GM12878 (cell line): ENCODE data around the gene CGAS. TPM values are rescaled to one million over a fixed set of nuclear protein-coding genes. Genes with fewer than 3 reads are reported as not detected.

Experiments
- ASH2L ChIP-seq: fragments of 300-600, 200-600 bp; sonication (generic); IDR thresholded peaks from 2 replicates; pipeline ENCODE4 v1.6.1; 2017; ENCODE audit warnings: low read depth, mild to moderate bottlenecking, borderline replicate concordance
- ATF3 ChIP-seq: IDR thresholded peaks from 2 replicates; pipeline ENCODE4 v1.6.1; 2011; ENCODE audit warnings: low read depth, mild to moderate bottlenecking, low read length, moderate library complexity, borderline replicate concordance; ENCODE audit errors: extremely low read depth
- BACH1 ChIP-seq: fragments of 450-650 bp; IDR thresholded peaks from 2 replicates; pipeline ENCODE4 v1.6.1; 2017; ENCODE audit warnings: mild to moderate bottlenecking, borderline replicate concordance
- BMI1 ChIP-seq: fragments of 450-650 bp; IDR thresholded peaks from 2 replicates; pipeline ENCODE4 v1.6.1; 2016; ENCODE audit warnings: mild to moderate bottlenecking, moderate library complexity, borderline replicate concordance
- CREM ChIP-seq: IDR thresholded peaks from 2 replicates; pipeline ENCODE4 v1.6.1; 2014; ENCODE audit warnings: antibody characterized with exemption, low read depth
- ESRRA ChIP-seq: IDR thresholded peaks from 2 replicates; pipeline ENCODE4 v1.6.1; 2012; ENCODE audit warnings: mild to moderate bottlenecking, low read length, improper control_type of control experiment
- FOS ChIP-seq: IDR thresholded peaks from 3 replicates; pipeline ENCODE4 v1.6.1; 2011; ENCODE audit warnings: borderline replicate concordance; ENCODE audit not compliant: insufficient read length; ENCODE audit errors: extremely low read depth
- FOXM1 ChIP-seq: IDR thresholded peaks from 2 replicates; pipeline ENCODE4 v1.6.1; 2012; ENCODE audit warnings: low read depth, mild to moderate bottlenecking, inconsistent platforms, low read length, moderate library complexity
- HDGF ChIP-seq: fragments of 450-650 bp; IDR thresholded peaks from 2 replicates; pipeline ENCODE4 v1.6.1; 2016; ENCODE audit warnings: antibody characterized with exemption
- IKZF2 ChIP-seq, 2 experiments: fragments of 450-650 bp; IDR thresholded peaks; 2 replicates each; pipeline ENCODE4 v1.6.1; 2017; ENCODE audit warnings: mild to moderate bottlenecking in 2 of 2, moderate library complexity in 2 of 2
- LARP7 ChIP-seq: fragments of 450-650 bp; IDR thresholded peaks from 2 replicates; pipeline ENCODE4 v1.6.1; 2017; ENCODE audit warnings: mild to moderate bottlenecking
- SPI1 ChIP-seq: IDR thresholded peaks from 2 replicates; pipeline ENCODE4 v1.6.1; 2011; ENCODE audit warnings: low read depth, mild to moderate bottlenecking, low read length, moderate library complexity, borderline replicate concordance; ENCODE audit not compliant: insufficient read depth
- SRF ChIP-seq, 2 experiments: IDR thresholded peaks; 2 replicates each; pipeline ENCODE4 v1.6.1; 2011; ENCODE audit warnings: low read depth in 2 of 2, low read length in 2 of 2, mild to moderate bottlenecking in 1 of 2, moderate library complexity in 1 of 2
- TBL1XR1 ChIP-seq: IDR thresholded peaks from 2 replicates; pipeline ENCODE4 v1.6.1; 2012; ENCODE audit warnings: low read depth, low read length, improper control_type of control experiment
- TCF12 ChIP-seq: IDR thresholded peaks from 2 replicates; pipeline ENCODE4 v1.6.1; 2011; ENCODE audit warnings: low read depth, mild to moderate bottlenecking, low read length
- YBX1 ChIP-seq: fragments of 450-650 bp; IDR thresholded peaks from 2 replicates; pipeline ENCODE4 v1.6.1; 2016; ENCODE audit warnings: antibody characterized with exemption
- ZNF24 ChIP-seq: fragments of 450-650 bp; IDR thresholded peaks from 2 replicates; pipeline ENCODE4 v1.6.1; 2017; ENCODE audit warnings: antibody characterized with exemption, mild to moderate bottlenecking
- ZSCAN29 ChIP-seq: fragments of 450-650 bp; IDR thresholded peaks from 2 replicates; pipeline ENCODE4 v1.6.1; 2017; ENCODE audit warnings: mild to moderate bottlenecking, moderate library complexity
- polyA plus RNA-seq, 11 experiments: library from polyadenylated mRNA; depleted of rRNA in 4 of 11; unstranded in 6 of 11; stranded (reverse) in 5 of 11; fragments of >200 nt; fragmentation: Nextera tagmentation in 4 of 11; fragmentation: Illumina TruSeq in 1 of 11; extraction: Ambion mirVana in 4 of 11; extraction: Trizol in 1 of 11; gene quantifications; 1 replicate in 1 of 11; 2 replicates in 10 of 11; pipeline versions ENCODE4 v1.2.1 to v1.2.3, GENCODE V29; 2011 to 2016; ENCODE audit warnings: inconsistent platforms in 2 of 11, missing spikeins in 2 of 11, low read depth in 1 of 11
- total RNA-seq, 4 experiments: library from RNA; depleted of rRNA in 3 of 4; stranded (reverse); fragments of >200 nt in 3 of 4; fragmentation: Illumina TruSeq in 1 of 4; extraction: Trizol in 1 of 4; gene quantifications; 2 replicates each; pipeline versions ENCODE4 v1.2.1 to v1.2.3, GENCODE V29; 2013 to 2021
- TF ChIP-seq, protein P1 (sequence below): fragments of 450-650 bp; IDR thresholded peaks from 2 replicates; pipeline ENCODE4 v1.6.1; 2018; ENCODE audit warnings: borderline replicate concordance, mild to moderate bottlenecking; ENCODE audit not compliant: partially characterized antibody
- TF ChIP-seq, protein P2 (sequence below): IDR thresholded peaks from 2 replicates; pipeline ENCODE4 v1.6.1; 2012; ENCODE audit warnings: low read depth, low read length, improper control_type of control experiment
- TF ChIP-seq, protein P3 (sequence below): fragments of 450-650 bp; conservative IDR thresholded peaks from 2 replicates; pipeline ENCODE4 v1.6.1; 2017; ENCODE audit warnings: mild to moderate bottlenecking, moderate library complexity

The CGAS gene
- total and polyA plus RNA-seq, 10 of the 15 experiments (the other 5 are each of a cell fraction or from before 2014, with no cell fraction given), result 4.7 to 30.2 (median 22.1) TPM

- peak; percentile 66; the same call in 1 of the 2 replicates for TF ChIP-seq SPI1
- TF ChIP-seq SRF (IDR thresholded peaks at IDR 0.05; ENCODE audit: low read depth in 2 of 2, low read length in 2 of 2), result no peak
- no peak for TF ChIP-seq BACH1
- TF ChIP-seq IKZF2 (IDR thresholded peaks at IDR 0.05), result peak in 1 of 2 experiments; percentile 12; a peak in 1 of 4 replicates
- no peak for TF ChIP-seq TCF12
- peak; percentile 77 for TF ChIP-seq LARP7
- no peak for TF ChIP-seq HDGF
- TF ChIP-seq ESRRA, result no peak
- no peak for TF ChIP-seq ASH2L
- peak; percentile 12 for TF ChIP-seq FOXM1
- TF ChIP-seq, protein P1, sequence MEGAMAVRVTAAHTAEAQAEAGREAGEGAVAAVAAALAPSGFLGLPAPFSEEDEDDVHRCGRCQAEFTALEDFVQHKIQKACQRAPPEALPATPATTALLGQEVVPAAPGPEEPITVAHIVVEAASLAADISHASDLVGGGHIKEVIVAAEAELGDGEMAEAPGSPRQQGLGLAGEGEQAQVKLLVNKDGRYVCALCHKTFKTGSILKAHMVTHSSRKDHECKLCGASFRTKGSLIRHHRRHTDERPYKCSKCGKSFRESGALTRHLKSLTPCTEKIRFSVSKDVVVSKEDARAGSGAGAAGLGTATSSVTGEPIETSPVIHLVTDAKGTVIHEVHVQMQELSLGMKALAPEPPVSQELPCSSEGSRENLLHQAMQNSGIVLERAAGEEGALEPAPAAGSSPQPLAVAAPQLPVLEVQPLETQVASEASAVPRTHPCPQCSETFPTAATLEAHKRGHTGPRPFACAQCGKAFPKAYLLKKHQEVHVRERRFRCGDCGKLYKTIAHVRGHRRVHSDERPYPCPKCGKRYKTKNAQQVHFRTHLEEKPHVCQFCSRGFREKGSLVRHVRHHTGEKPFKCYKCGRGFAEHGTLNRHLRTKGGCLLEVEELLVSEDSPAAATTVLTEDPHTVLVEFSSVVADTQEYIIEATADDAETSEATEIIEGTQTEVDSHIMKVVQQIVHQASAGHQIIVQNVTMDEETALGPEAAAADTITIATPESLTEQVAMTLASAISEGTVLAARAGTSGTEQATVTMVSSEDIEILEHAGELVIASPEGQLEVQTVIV, result no peak
- no peak for TF ChIP-seq FOS
- TF ChIP-seq, protein P2, sequence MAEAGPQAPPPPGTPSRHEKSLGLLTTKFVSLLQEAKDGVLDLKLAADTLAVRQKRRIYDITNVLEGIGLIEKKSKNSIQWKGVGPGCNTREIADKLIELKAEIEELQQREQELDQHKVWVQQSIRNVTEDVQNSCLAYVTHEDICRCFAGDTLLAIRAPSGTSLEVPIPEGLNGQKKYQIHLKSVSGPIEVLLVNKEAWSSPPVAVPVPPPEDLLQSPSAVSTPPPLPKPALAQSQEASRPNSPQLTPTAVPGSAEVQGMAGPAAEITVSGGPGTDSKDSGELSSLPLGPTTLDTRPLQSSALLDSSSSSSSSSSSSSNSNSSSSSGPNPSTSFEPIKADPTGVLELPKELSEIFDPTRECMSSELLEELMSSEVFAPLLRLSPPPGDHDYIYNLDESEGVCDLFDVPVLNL, result no peak
- no peak for TF ChIP-seq BMI1
- TF ChIP-seq TBL1XR1, result no peak; the same call in 1 of the 2 replicates
- TF ChIP-seq ATF3, result no peak
- TF ChIP-seq CREM, result peak; percentile 44; the same call in 1 of the 2 replicates
- TF ChIP-seq, protein P3, sequence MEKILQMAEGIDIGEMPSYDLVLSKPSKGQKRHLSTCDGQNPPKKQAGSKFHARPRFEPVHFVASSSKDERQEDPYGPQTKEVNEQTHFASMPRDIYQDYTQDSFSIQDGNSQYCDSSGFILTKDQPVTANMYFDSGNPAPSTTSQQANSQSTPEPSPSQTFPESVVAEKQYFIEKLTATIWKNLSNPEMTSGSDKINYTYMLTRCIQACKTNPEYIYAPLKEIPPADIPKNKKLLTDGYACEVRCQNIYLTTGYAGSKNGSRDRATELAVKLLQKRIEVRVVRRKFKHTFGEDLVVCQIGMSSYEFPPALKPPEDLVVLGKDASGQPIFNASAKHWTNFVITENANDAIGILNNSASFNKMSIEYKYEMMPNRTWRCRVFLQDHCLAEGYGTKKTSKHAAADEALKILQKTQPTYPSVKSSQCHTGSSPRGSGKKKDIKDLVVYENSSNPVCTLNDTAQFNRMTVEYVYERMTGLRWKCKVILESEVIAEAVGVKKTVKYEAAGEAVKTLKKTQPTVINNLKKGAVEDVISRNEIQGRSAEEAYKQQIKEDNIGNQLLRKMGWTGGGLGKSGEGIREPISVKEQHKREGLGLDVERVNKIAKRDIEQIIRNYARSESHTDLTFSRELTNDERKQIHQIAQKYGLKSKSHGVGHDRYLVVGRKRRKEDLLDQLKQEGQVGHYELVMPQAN, result no peak; the same call in none of the 2 replicates
- TF ChIP-seq YBX1, result no peak
- no peak for TF ChIP-seq ZNF24
- no peak for TF ChIP-seq ZSCAN29
Observed at GRCh38 chr6:73451223-73452106, 632 bp downstream of the CGAS start (continued).
